ENCODE results near the gene SAFB2. TPM values are rescaled to one million over a fixed set of nuclear protein-coding genes. Genes with fewer than 3 reads are reported as not detected.
A peak's percentile ranks its signal among the peaks of the same experiment; 100 is the strongest.

SAFB2 gene
- total and polyA plus RNA-seq, 2 of the 13 experiments (the other 11 are each of a cell fraction or from before 2014, with no cell fraction given): 11.2 to 31.5 TPM

GRCh38 chr19:5632241-5632612, 9.7 kb upstream of the SAFB2 start:
- H3K36me3 ChIP-seq (replicated peaks in 1 of 2; ENCODE audit: control insufficient read depth in 1 of 2, insufficient read depth in 2 of 2, low read length in 2 of 2): peaks cover 13 to 69% of the 10 kb centered on the region in 2 experiments
- no peak overlapping the region for H3K9ac ChIP-seq (ENCODE audit: insufficient read depth, low read depth, low read length)
- TF ChIP-seq TRAFD1 (CRISPR knock-in tag; IDR thresholded peaks at IDR 0.05; ENCODE audit: borderline replicate concordance): no peak
- TF ChIP-seq ZNF883 (CRISPR knock-in tag; IDR thresholded peaks at IDR 0.05; ENCODE audit: not compliant biosample characterization): no peak
- no peak for TF ChIP-seq ASH2L (IDR thresholded peaks at IDR 0.05; ENCODE audit: insufficient read length, low read depth, low read length)
- H3K4me3 ChIP-seq (replicated peaks in 1 of 3; ENCODE audit: insufficient read depth in 1 of 3, low read depth in 2 of 3, low read length in 3 of 3): no peak overlapping the region
- H2AFZ ChIP-seq (ENCODE audit: low read length): no peak overlapping the region
- H3K9me3 ChIP-seq (ENCODE audit: low read length): no peaks in the 10 kb centered on the region
- intact Hi-C loops (cut with micrococcal nuclease; ENCODE audit: unreplicated experiment) (no loop called here), in situ Hi-C loops (cut with HindIII; ENCODE audit: extremely low pct_ligation_motif_present, low pct_unique_long_range_greater_than_20kb) (no loop called here)
- H4K20me1 ChIP-seq (ENCODE audit: insufficient read depth, low read length): peaks cover 69% of the 10 kb centered on the region
- H3K79me2 ChIP-seq (ENCODE audit: insufficient read depth, low read length): peaks cover 92% of the 10 kb centered on the region
- DNase-seq (ENCODE audit: low spot score): no peak
- CTCF ChIA-PET (ENCODE audit: low intra/inter-chr PET ratio, low total read pairs): no interaction called here
- no peaks in the 10 kb centered on the region for H3K27me3 ChIP-seq (ENCODE audit: control insufficient read depth in 1 of 2, insufficient read depth in 2 of 2, low read length in 2 of 2)
- H3K4me2 ChIP-seq (ENCODE audit: low read depth, low read length): no peak overlapping the region
- peaks cover 56% of the 10 kb centered on the region for H3K4me1 ChIP-seq (ENCODE audit: insufficient read depth, low read length)
- POLR2A ChIA-PET: interaction anchor here (2.2 kb wide), 1 partner anchor 9 kb away, joined by 7 read pairs; the partner anchor contains the start of genes SAFB and SAFB2
- H3K27ac ChIP-seq (ENCODE audit: extremely low read length, insufficient read depth, low read length): no peak overlapping the region
- no peak for FAIRE-seq
- BruUV-seq (replicated peaks): no TSS peak
- 97% methylated on average over 4 of the region's 4 CpGs for WGBS (ENCODE audit: low lambda C conversion rate)
- ATAC-seq: no peak

GRCh38 chr19:5631567-5632240, 9.1 kb upstream of the SAFB2 start:
- Histone ChIP-seq H3K36me3 (replicated peaks in 1 of 2; ENCODE audit: control insufficient read depth in 1 of 2, insufficient read depth in 2 of 2, low read length in 2 of 2) (peaks cover 16 to 74% of the 10 kb centered on the region in 2 experiments), H3K9me3 (ENCODE audit: low read length) (no peaks in the 10 kb centered on the region), H3K79me2 (ENCODE audit: insufficient read depth, low read length) (peaks cover 94% of the 10 kb centered on the region), H3K27me3 (ENCODE audit: control insufficient read depth in 1 of 2, insufficient read depth in 2 of 2, low read length in 2 of 2) (no peaks in the 10 kb centered on the region), H4K20me1 (ENCODE audit: insufficient read depth, low read length) (peaks cover 70% of the 10 kb centered on the region), H3K27ac (ENCODE audit: extremely low read length, insufficient read depth, low read length) (no peak overlapping the region), H3K4me3 (replicated peaks in 1 of 3; ENCODE audit: insufficient read depth in 1 of 3, low read depth in 2 of 3, low read length in 3 of 3) (no peak overlapping the region), H3K4me1 (ENCODE audit: insufficient read depth, low read length) (peaks cover 61% of the 10 kb centered on the region), H3K4me2 (ENCODE audit: low read depth, low read length) (no peak overlapping the region), H3K9ac (ENCODE audit: insufficient read depth, low read depth, low read length) (no peak overlapping the region), H2AFZ (ENCODE audit: low read length) (no peak overlapping the region)
- 96% methylated on average over 9 of the region's 9 CpGs for WGBS (ENCODE audit: low lambda C conversion rate)
- DNase-seq (ENCODE audit: low spot score) (no peak), FAIRE-seq (peak; percentile 12), ATAC-seq (no peak)
- TF ChIP-seq CEBPB (IDR thresholded peaks at IDR 0.05; ENCODE audit: borderline replicate concordance, low read depth, low read length) (peak; percentile 46; the same call in 1 of the 2 replicates), MAFF (IDR thresholded peaks at IDR 0.05; ENCODE audit: low read depth, low read length) (peak; percentile 95), MAFK (conservative IDR thresholded peaks at IDR 0.05 in 1 of 2, IDR thresholded peaks at IDR 0.05 in 1 of 2; ENCODE audit: low read length in 2 of 2) (peak; percentile 93 to 97)
- TF ChIP-seq, protein P1, sequence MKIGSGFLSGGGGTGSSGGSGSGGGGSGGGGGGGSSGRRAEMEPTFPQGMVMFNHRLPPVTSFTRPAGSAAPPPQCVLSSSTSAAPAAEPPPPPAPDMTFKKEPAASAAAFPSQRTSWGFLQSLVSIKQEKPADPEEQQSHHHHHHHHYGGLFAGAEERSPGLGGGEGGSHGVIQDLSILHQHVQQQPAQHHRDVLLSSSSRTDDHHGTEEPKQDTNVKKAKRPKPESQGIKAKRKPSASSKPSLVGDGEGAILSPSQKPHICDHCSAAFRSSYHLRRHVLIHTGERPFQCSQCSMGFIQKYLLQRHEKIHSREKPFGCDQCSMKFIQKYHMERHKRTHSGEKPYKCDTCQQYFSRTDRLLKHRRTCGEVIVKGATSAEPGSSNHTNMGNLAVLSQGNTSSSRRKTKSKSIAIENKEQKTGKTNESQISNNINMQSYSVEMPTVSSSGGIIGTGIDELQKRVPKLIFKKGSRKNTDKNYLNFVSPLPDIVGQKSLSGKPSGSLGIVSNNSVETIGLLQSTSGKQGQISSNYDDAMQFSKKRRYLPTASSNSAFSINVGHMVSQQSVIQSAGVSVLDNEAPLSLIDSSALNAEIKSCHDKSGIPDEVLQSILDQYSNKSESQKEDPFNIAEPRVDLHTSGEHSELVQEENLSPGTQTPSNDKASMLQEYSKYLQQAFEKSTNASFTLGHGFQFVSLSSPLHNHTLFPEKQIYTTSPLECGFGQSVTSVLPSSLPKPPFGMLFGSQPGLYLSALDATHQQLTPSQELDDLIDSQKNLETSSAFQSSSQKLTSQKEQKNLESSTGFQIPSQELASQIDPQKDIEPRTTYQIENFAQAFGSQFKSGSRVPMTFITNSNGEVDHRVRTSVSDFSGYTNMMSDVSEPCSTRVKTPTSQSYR (CRISPR knock-in tag; IDR thresholded peaks at IDR 0.05; ENCODE audit: borderline replicate concordance): no peak
- in situ Hi-C loops (cut with HindIII; ENCODE audit: extremely low pct_ligation_motif_present, low pct_unique_long_range_greater_than_20kb): no loop called here
- BruUV-seq (replicated peaks): no TSS peak
- CTCF ChIA-PET (ENCODE audit: low intra/inter-chr PET ratio, low total read pairs): no interaction called here
- POLR2A ChIA-PET: interaction anchor here (0.8 kb wide), 1 partner anchor 9 kb away, joined by 3 read pairs; the partner anchor contains the start of genes SAFB and SAFB2
- intact Hi-C loops (cut with micrococcal nuclease; ENCODE audit: unreplicated experiment): no loop called here
